GM21526 (cell line): ENCODE data around the gene ATP5F1A.
"Not testable (repeated sequence)": the region's sequence is repeated elsewhere in the genome, so short reads cannot be mapped to it uniquely, and the experiment has no call there.

Experiments used
- ATAC-seq: cut with Tn5 transposase; IDR thresholded peaks from one replicate; pipeline ENCODE4 v1.9.1; 2021; ENCODE audit warnings: moderate library complexity; ENCODE audit not compliant: unreplicated experiment, low FRiP score

The ATP5F1A gene

GRCh38 chr18:46050268-46050667 lies 47.8 kb downstream of the ATP5F1A start:
- no peak for ATAC-seq

- no peak for ATAC-seq
Observed at GRCh38 chr18:46048641-46049040, 49.5 kb downstream of the ATP5F1A start.

GRCh38 chr18:46047369-46047768 lies 50.7 kb downstream of the ATP5F1A start:
- not testable (repeated sequence) for ATAC-seq

GRCh38 chr18:46046688-46047087 lies 51.4 kb downstream of the ATP5F1A start:
- ATAC-seq: no peak

- no peak for ATAC-seq
Observed at GRCh38 chr18:46046126-46046525, 52.0 kb downstream of the ATP5F1A start.

- ATAC-seq: no peak
Observed at GRCh38 chr18:46042571-46043123, 55.4 kb downstream of the ATP5F1A start.

GRCh38 chr18:46040747-46041104 lies 57.4 kb downstream of the ATP5F1A start:
- ATAC-seq: no peak

- no peak for ATAC-seq
Observed at GRCh38 chr18:46040033-46040746, 57.9 kb downstream of the ATP5F1A start.

- ATAC-seq: no peak
Observed at GRCh38 chr18:46037512-46038305, 60.4 kb downstream of the ATP5F1A start.

GRCh38 chr18:46035696-46036680 lies 62.1 kb downstream of the ATP5F1A start:
- ATAC-seq: no peak

GRCh38 chr18:46034230-46034629 lies 63.9 kb downstream of the ATP5F1A start:
- no peak for ATAC-seq

GRCh38 chr18:46031741-46032140 lies 66.4 kb downstream of the ATP5F1A start:
- ATAC-seq: no peak
